Neural progenitor cell (in vitro differentiated cells): Measurements from ENCODE around the gene IPO9. TPM values are rescaled to one million over a fixed set of nuclear protein-coding genes. Genes with fewer than 3 reads are reported as not detected.

ENCODE experiments used
- DNase-seq: peaks from one replicate; pipeline ENCODE4 v3.0.0-alpha.2; 2016; ENCODE audit warnings: low spot score
- H2AFZ ChIP-seq: fragments of 200-600 bp; sonication (generic); replicated peaks from 2 replicates; pipeline ENCODE4 v1.6.1; 2016; ENCODE audit warnings: antibody characterized with exemption
- H3F3A ChIP-seq: fragments of 200-600 bp; sonication (generic); 2 replicates; pipeline ENCODE4 v1.6.1; 2016; ENCODE audit warnings: antibody characterized with exemption, low read depth
- H3K27ac ChIP-seq: fragments of 200-600 bp; sonication (generic); 2 replicates; pipeline ENCODE4 v1.5.1; 2016; ENCODE audit warnings: mild to moderate bottlenecking
- H3K27me3 ChIP-seq: fragments of 200-600 bp; sonication (generic); 2 replicates; pipeline ENCODE4 v1.6.1; 2016; ENCODE audit warnings: mild to moderate bottlenecking, moderate library complexity
- H3K36me3 ChIP-seq: fragments of 200-600 bp; sonication (generic); 2 replicates; pipeline ENCODE4 v1.5.1; 2016
- H3K4me1 ChIP-seq: fragments of 200-600 bp; sonication (generic); 2 replicates; pipeline ENCODE4 v1.6.1; 2016; ENCODE audit warnings: mixed run types
- H3K4me2 ChIP-seq: fragments of 200-600 bp; sonication (generic); 2 replicates; pipeline ENCODE4 v1.6.1; 2016
- H3K4me3 ChIP-seq: fragments of 200-600 bp; sonication (generic); 2 replicates; pipeline ENCODE4 v1.5.1; 2016
- H3K79me2 ChIP-seq: fragments of 200-600 bp; sonication (generic); 2 replicates; pipeline ENCODE4 v1.6.1; 2016; ENCODE audit warnings: low read depth
- H3K9ac ChIP-seq: fragments of 200-600 bp; sonication (generic); 2 replicates; pipeline ENCODE4 v1.6.1; 2016
- H3K9me3 ChIP-seq: fragments of 200-600 bp; sonication (generic); 2 replicates; pipeline ENCODE4 v1.5.1; 2016; ENCODE audit warnings: low read depth
- H4K20me1 ChIP-seq: fragments of 200-600 bp; sonication (generic); 2 replicates; pipeline ENCODE4 v1.6.1; 2016; ENCODE audit warnings: low read depth
- H3K27ac Mint-ChIP-seq: 3 replicates; pipeline ENCODE4 v1.8.0; 2021; ENCODE audit warnings: mixed read lengths
- H3K27me3 Mint-ChIP-seq: 2 replicates; pipeline ENCODE4 v1.8.0; 2022; ENCODE audit warnings: low read depth, mild to moderate bottlenecking, inconsistent platforms, moderate library complexity, mixed read lengths; ENCODE audit not compliant: insufficient read depth
- H3K36me3 Mint-ChIP-seq: 3 replicates; pipeline ENCODE4 v1.8.0; 2021; ENCODE audit warnings: mixed read lengths
- H3K4me1 Mint-ChIP-seq: 3 replicates; pipeline ENCODE4 v1.8.0; 2021; ENCODE audit warnings: mixed read lengths
- H3K4me3 Mint-ChIP-seq: 3 replicates; pipeline ENCODE4 v1.8.0; 2021; ENCODE audit warnings: mild to moderate bottlenecking, moderate library complexity, mixed read lengths
- H3K9me3 Mint-ChIP-seq: 3 replicates; pipeline ENCODE4 v1.8.0; 2020; ENCODE audit warnings: mixed read lengths
- CTCF ChIP-seq: fragments of 200-600 bp; sonication (generic); IDR thresholded peaks from 2 replicates; pipeline ENCODE4 v1.5.1; 2017; ENCODE audit warnings: antibody characterized with exemption, mild to moderate bottlenecking
- EZH2 ChIP-seq: fragments of 200-600 bp; sonication (generic); IDR thresholded peaks from 2 replicates; pipeline ENCODE4 v1.6.1; 2017; ENCODE audit warnings: antibody characterized with exemption, mild to moderate bottlenecking, moderate library complexity
- EZH2phosphoT487 ChIP-seq: fragments of 200-600 bp; sonication (generic); IDR thresholded peaks from 2 replicates; pipeline ENCODE4 v1.6.1; 2017; ENCODE audit warnings: antibody characterized with exemption
- total RNA-seq: library from RNA; depleted of rRNA; stranded (reverse); fragments of >200 nt; gene quantifications from 2 replicates; pipeline ENCODE4 v1.2.3, GENCODE V29; 2015; ENCODE audit warnings: low replicate concordance

Gene IPO9
- total RNA-seq, 1 donor from 2014 or later, result 63.2 TPM

GRCh38 chr1:201848230-201848629 is 19.3 kb downstream of the IPO9 start:
- no peak overlapping the region for H2AFZ ChIP-seq
- no peaks in the 10 kb centered on the region for H3K9me3 Mint-ChIP-seq
- peaks cover 14% of the 10 kb centered on the region for H3K36me3 ChIP-seq
- H3K27me3 Mint-ChIP-seq, result no peaks in the 10 kb centered on the region
- H3K4me2 ChIP-seq, result no peak overlapping the region
- peaks cover 61% of the 10 kb centered on the region for H3K79me2 ChIP-seq
- H3K27me3 ChIP-seq, result no peaks in the 10 kb centered on the region
- DNase-seq, result no peak
- no peaks in the 10 kb centered on the region for H3K4me1 ChIP-seq
- TF ChIP-seq CTCF (no peak), EZH2 (no peak), EZH2phosphoT487 (no peak)
- no peaks in the 10 kb centered on the region for H3K4me1 Mint-ChIP-seq
- no peak overlapping the region for H3K4me3 ChIP-seq
- no peak overlapping the region for H3K27ac ChIP-seq
- H3F3A ChIP-seq, result no peaks in the 10 kb centered on the region
- H3K4me3 Mint-ChIP-seq, result no peak overlapping the region
- peaks cover 60% of the 10 kb centered on the region for H4K20me1 ChIP-seq
- H3K36me3 Mint-ChIP-seq, result peaks cover 26% of the 10 kb centered on the region
- H3K9me3 ChIP-seq, result no peaks in the 10 kb centered on the region
- H3K9ac ChIP-seq, result no peak overlapping the region
- H3K27ac Mint-ChIP-seq, result no peak overlapping the region

- Histone ChIP-seq H3K36me3 (peaks cover 16% of the 10 kb centered on the region), H3K9me3 (no peaks in the 10 kb centered on the region), H3K9ac (no peak overlapping the region), H3K27me3 (no peaks in the 10 kb centered on the region), H3K27ac (no peak overlapping the region), H2AFZ (no peak overlapping the region), H3K79me2 (peaks cover 48% of the 10 kb centered on the region), H3K4me1 (no peaks in the 10 kb centered on the region), H3K4me3 (no peak overlapping the region), H3K4me2 (no peak overlapping the region), H4K20me1 (peaks cover 47% of the 10 kb centered on the region), H3F3A (no peaks in the 10 kb centered on the region)
- no peaks in the 10 kb centered on the region for H3K27me3 Mint-ChIP-seq
- no peak overlapping the region for H3K4me3 Mint-ChIP-seq
- H3K4me1 Mint-ChIP-seq, result no peaks in the 10 kb centered on the region
- H3K9me3 Mint-ChIP-seq, result no peaks in the 10 kb centered on the region
- peaks cover 28% of the 10 kb centered on the region for H3K36me3 Mint-ChIP-seq
- TF ChIP-seq EZH2phosphoT487, result no peak
- TF ChIP-seq CTCF, result no peak
- no peak for TF ChIP-seq EZH2
- no peak overlapping the region for H3K27ac Mint-ChIP-seq
- no peak for DNase-seq
Observed at GRCh38 chr1:201849372-201850052, 20.6 kb downstream of the IPO9 start.

GRCh38 chr1:201850053-201850397 is 21.1 kb downstream of the IPO9 start:
- Histone ChIP-seq H3K4me2 (no peak overlapping the region), H3K9me3 (no peaks in the 10 kb centered on the region), H3K9ac (no peak overlapping the region), H3K4me3 (no peak overlapping the region), H3K36me3 (peaks cover 17% of the 10 kb centered on the region), H4K20me1 (peaks cover 42% of the 10 kb centered on the region), H3K27ac (no peak overlapping the region), H3K27me3 (no peaks in the 10 kb centered on the region), H3K4me1 (no peaks in the 10 kb centered on the region), H2AFZ (no peak overlapping the region), H3F3A (peaks cover 3% of the 10 kb centered on the region), H3K79me2 (peaks cover 43% of the 10 kb centered on the region)
- Mint-ChIP-seq H3K36me3 (peaks cover 30% of the 10 kb centered on the region), H3K9me3 (no peaks in the 10 kb centered on the region), H3K4me3 (no peak overlapping the region), H3K27me3 (no peaks in the 10 kb centered on the region), H3K4me1 (no peaks in the 10 kb centered on the region), H3K27ac (no peak overlapping the region)
- TF ChIP-seq EZH2 (no peak), EZH2phosphoT487 (no peak), CTCF (no peak)
- no peak for DNase-seq
